Epithelial cell of esophagus (primary cell): Measurements from ENCODE around the gene IFI27L2.

Experiments
- DNase-seq: peaks from one replicate; pipeline ENCODE4 v3.0.0; 2010; ENCODE audit warnings: low read depth
- H3K4me3 ChIP-seq: 2 replicates; pipeline ENCODE4 v1.5.1; 2011; ENCODE audit warnings: mild to moderate bottlenecking, low read length, control low read depth
- TF ChIP-seq, protein P1 (sequence below): IDR thresholded peaks from 2 replicates; pipeline ENCODE4 v1.5.1; 2011; ENCODE audit warnings: low read depth, mild to moderate bottlenecking, low read length, control low read depth, inconsistent platforms; ENCODE audit not compliant: insufficient read depth; ENCODE audit errors: missing control alignments

IFI27L2 gene

DNA sequence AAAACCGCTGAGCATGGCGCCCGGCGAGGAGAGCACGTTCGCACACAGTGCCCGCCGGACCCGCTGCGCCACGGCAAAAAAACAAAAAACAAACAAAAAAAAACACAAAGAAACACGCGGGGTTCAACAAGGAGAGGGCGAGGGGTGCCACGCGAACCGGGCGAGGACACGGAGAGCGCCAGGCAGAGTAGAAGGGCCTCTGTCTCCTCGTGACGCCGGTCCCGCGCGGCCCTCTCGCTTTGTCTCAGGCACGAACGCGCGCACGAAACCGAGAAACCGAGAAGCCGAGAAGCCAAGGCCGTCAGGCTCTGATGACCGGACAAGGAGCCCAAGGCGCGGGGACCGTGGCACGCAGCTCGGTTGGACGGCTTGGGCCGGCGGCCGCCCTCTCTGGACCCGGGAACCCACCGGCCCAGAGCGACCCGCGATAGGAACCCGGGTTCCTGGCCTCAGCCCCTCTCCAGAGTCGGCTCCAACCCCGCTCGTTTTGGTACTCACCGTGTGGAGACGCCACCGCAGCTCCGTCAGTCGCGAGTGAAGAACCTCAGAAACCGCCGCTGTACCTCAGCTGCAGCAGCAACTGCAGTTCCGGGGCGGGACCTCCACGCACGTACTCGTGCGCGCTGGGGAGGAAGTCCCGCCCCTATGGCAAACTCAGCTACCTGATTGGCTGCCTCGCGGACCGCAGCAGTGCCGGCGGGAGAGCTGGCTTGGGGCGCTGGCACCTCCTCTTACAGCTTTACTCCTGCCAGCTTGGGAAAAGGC, 48.6 kb downstream of the IFI27L2 start, which contains the start of the genes DDX24 and IFI27L1:
Gene DDX24 (minus strand): TSS at position 582 of the 765 bp plus-strand sequence. CDS start 1,460 bp downstream, outside the sequence.
Gene IFI27L1 (plus strand): TSS at position 690 of the 765 bp plus-strand sequence. CDS start 15,628 bp downstream, outside the sequence.
- DNase-seq: peak; percentile 97
- peak within 1 kb of the TSS; percentile 85 for H3K4me3 ChIP-seq
- TF ChIP-seq, protein P1, sequence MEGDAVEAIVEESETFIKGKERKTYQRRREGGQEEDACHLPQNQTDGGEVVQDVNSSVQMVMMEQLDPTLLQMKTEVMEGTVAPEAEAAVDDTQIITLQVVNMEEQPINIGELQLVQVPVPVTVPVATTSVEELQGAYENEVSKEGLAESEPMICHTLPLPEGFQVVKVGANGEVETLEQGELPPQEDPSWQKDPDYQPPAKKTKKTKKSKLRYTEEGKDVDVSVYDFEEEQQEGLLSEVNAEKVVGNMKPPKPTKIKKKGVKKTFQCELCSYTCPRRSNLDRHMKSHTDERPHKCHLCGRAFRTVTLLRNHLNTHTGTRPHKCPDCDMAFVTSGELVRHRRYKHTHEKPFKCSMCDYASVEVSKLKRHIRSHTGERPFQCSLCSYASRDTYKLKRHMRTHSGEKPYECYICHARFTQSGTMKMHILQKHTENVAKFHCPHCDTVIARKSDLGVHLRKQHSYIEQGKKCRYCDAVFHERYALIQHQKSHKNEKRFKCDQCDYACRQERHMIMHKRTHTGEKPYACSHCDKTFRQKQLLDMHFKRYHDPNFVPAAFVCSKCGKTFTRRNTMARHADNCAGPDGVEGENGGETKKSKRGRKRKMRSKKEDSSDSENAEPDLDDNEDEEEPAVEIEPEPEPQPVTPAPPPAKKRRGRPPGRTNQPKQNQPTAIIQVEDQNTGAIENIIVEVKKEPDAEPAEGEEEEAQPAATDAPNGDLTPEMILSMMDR: no peak

DNA sequence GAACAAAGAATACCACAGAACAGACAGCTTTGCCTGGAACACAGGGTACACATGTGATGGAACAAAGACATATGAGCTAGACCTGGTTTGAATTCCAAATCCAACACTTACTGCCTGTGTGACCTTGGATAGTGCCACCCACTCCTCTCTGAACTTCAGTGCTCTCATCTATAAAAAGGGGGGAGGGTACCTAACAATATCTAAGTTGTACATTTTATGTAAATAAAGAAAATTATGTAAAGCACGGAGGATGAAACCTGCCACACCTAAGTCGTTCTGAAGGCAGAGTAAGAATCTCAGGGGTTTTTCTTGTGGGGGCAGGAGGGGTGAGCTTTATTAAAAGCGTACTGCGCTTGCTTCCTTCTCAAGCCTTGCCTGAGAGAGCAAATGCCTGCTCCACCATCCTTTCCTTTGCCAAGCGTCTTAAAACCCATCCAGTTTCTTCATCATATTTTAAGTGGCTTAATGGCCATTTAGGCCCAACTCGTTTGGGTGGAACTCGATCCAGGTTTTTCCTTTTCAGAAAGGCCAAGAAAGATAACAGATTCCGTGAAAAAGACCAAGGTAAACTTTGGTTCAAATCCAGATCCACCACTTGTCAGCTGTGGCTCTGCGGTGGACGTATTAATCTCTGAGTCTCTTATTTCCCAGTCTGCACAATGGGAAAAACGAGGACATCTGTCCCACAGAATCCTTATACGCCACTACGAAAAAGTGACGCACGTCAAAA, 49.3 kb downstream of the IFI27L2 start:
- TF ChIP-seq, protein P1: no peak
- H3K4me3 ChIP-seq: peak overlapping the region; percentile 85
- no peak for DNase-seq

DNA sequence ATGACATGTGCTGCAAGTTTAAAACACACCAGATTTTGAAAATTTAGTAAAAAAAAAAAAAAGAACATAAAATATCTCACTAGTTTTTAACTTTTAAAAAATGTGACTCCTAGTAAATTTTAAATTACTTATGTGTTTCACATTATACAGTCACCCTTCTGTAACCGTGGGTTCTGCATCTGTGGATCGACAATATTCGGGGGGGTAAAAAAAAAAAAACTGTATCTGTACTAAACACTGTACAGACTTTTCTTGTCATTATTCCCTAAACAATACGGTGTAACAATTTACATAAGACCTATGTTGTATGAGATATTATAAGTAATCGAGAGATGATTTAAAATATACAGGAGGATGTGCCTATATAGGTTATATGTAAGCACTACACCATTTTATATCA, 51.6 kb downstream of the IFI27L2 start:
- no peak for DNase-seq
- H3K4me3 ChIP-seq: no peak overlapping the region
- TF ChIP-seq, protein P1: no peak
